Naive thymus-derived CD4-positive, alpha-beta T cell (primary cell): ENCODE measurements around the gene SORL1. TPM values are rescaled to one million over a fixed set of nuclear protein-coding genes. Genes with fewer than 3 reads are reported as not detected.
"Not testable (repeated sequence)": the region's sequence is repeated elsewhere in the genome, so short reads cannot be mapped to it uniquely, and the experiment has no call there.

Experiments
- ATAC-seq: fragments of 150-1000 bp; cut with Tn5 transposase; 2 replicates; pipeline ENCODE4 v1.10.0; 2021; ENCODE audit warnings: mild to moderate bottlenecking, moderate library complexity
- CTCF ChIA-PET: fragments of 350-600 bp; sonication (Branson Sonifier 250); formaldehyde crosslinking; loops from one replicate; lab custom pipeline; 2021; ENCODE audit warnings: antibody characterized with exemption; lab: Charles Lee
- POLR2A ChIA-PET: fragments of 350-600 bp; sonication (Branson Sonifier 250); formaldehyde crosslinking; loops from one replicate; lab custom pipeline; 2021; ENCODE audit warnings: antibody characterized with exemption, inconsistent platforms; lab: Charles Lee
- DNase-seq, 9 donors: peaks; one replicate each; pipeline versions ENCODE4 v3.0.0 to v3.0.0-alpha.2; 2020 to 2022; ENCODE audit warnings: mixed read lengths in 1 of 9
- H3K27ac ChIP-seq: one replicate; pipeline ENCODE4 v1.7.0; 2013; ENCODE audit warnings: mild to moderate bottlenecking, low read depth, low read length, moderate library complexity
- H3K27me3 ChIP-seq, 2 donors: one replicate each; pipeline ENCODE4 v1.7.0; 2013; ENCODE audit warnings: low read length in 2 of 2, mild to moderate bottlenecking in 2 of 2, moderate library complexity in 2 of 2; ENCODE audit not compliant: control insufficient read depth in 2 of 2, insufficient read depth in 2 of 2
- H3K36me3 ChIP-seq, 3 experiments: 1 replicate in 2 of 3; 2 replicates in 1 of 3; pipeline ENCODE4 v1.7.0; 2013; ENCODE audit warnings: low read length in 3 of 3, mild to moderate bottlenecking in 3 of 3, moderate library complexity in 1 of 3; ENCODE audit not compliant: insufficient read depth in 3 of 3, control insufficient read depth in 2 of 3
- H3K4me1 ChIP-seq, 2 donors: one replicate each; pipeline ENCODE4 v1.7.0; 2013; ENCODE audit warnings: low read length in 2 of 2, mild to moderate bottlenecking in 2 of 2, moderate library complexity in 1 of 2; ENCODE audit not compliant: control insufficient read depth in 2 of 2, insufficient read depth in 2 of 2
- H3K4me3 ChIP-seq: 2 replicates; pipeline ENCODE4 v1.7.0; 2013; ENCODE audit warnings: mild to moderate bottlenecking, low read length
- H3K9me3 ChIP-seq, 3 experiments: 1 replicate in 2 of 3; 2 replicates in 1 of 3; pipeline ENCODE4 v1.7.0; 2013; ENCODE audit warnings: low read length in 3 of 3; ENCODE audit not compliant: control insufficient read depth in 2 of 3
- H3K27ac Mint-ChIP-seq, 9 donors: one replicate each; pipeline ENCODE4 v1.8.0; 2020 to 2022; ENCODE audit warnings: mixed read lengths in 9 of 9, mild to moderate bottlenecking in 8 of 9, moderate library complexity in 5 of 9, inconsistent platforms in 2 of 9
- H3K27me3 Mint-ChIP-seq, 5 donors: one replicate each; pipeline ENCODE4 v1.8.0; 2021 to 2022; ENCODE audit warnings: mixed read lengths in 5 of 5, mild to moderate bottlenecking in 1 of 5
- H3K36me3 Mint-ChIP-seq, 5 donors: one replicate each; pipeline ENCODE4 v1.8.0; 2020 to 2022; ENCODE audit warnings: mixed read lengths in 5 of 5, mild to moderate bottlenecking in 3 of 5, inconsistent platforms in 1 of 5
- H3K4me1 Mint-ChIP-seq, 7 donors: one replicate each; pipeline ENCODE4 v1.8.0; 2020 to 2022; ENCODE audit warnings: mixed read lengths in 7 of 7, mild to moderate bottlenecking in 3 of 7, inconsistent platforms in 1 of 7
- H3K4me3 Mint-ChIP-seq, 10 donors: one replicate each; pipeline ENCODE4 v1.8.0; 2020 to 2022; ENCODE audit warnings: mild to moderate bottlenecking in 10 of 10, mixed read lengths in 10 of 10, moderate library complexity in 6 of 10, inconsistent platforms in 2 of 10
- H3K9me3 Mint-ChIP-seq, 11 donors: one replicate each; pipeline ENCODE4 v1.8.0; 2020 to 2022; ENCODE audit warnings: mixed read lengths in 11 of 11, mild to moderate bottlenecking in 4 of 11, inconsistent platforms in 1 of 11, moderate library complexity in 1 of 11
- intact Hi-C, 2 donors: fragments of 100-400 bp; cut with micrococcal nuclease; formaldehyde crosslinking; loops; one replicate each; pipeline ENCODE4 v1.15.1; 2023
- polyA plus RNA-seq, 2 donors: library from polyadenylated mRNA; unstranded; fragments of 300-500 nt; fragmentation: Illumina TruSeq; gene quantifications; one replicate each; pipeline ENCODE4 v1.2.3, GENCODE V29; 2021
- total RNA-seq, 6 experiments: library from RNA in 5 of 6; stranded (reverse) in 5 of 6; gene quantifications; 1 replicate in 5 of 6; 2 replicates in 1 of 6; pipeline ENCODE4 v1.2.3 and lab custom pipeline; 2021 to 2026

SORL1 gene
- total and polyA plus RNA-seq, 7 experiments from 2014 or later = 165 to 555 (median 321) TPM

DNA sequence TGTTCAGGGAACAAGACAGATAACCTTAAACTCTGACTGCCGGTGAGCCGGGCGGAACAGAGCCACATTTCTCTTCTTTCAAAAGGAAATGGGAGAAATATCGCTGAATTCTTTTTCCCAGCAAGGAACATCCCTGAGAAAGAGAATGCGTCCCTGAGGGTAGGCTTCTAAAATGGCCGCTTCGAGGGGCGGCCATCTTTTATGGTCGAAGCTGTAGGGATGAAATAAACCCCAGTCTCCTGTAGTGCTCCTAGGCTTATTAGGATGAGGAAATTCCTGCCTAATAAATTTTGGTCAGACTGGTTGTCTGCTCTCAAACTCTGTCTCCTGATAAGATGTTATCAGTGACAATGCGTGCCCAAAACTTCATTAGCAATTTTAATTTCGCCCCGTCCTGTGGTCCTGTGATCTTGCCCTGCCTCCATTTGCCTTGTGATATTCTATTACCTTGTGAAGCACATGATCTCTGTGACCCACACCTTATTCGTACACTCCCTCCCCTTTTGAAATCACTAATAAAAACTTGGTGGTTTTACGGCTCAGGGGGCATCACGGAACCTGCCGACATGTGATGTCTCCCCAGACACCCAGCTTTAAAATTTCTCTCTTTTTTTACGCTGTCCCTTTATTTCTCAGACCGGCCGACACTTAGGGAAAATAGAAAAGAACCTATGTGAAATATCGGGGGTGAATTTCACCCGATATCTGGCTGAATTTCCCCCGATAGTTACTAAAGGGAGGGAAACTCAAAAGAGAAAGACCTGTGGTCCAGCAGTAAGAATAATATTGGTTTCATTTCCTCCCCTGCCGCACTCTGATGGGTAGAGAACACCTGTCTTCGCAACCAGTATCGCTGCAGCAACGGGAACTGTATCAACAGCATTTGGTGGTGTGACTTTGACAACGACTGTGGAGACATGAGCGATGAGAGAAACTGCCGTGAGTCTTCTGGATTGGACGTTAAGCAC lies 117.5 kb downstream of the SORL1 start:
- peaks cover 12 to 79% (median 29%) of the 10 kb centered on the region in 3 experiments for H3K36me3 ChIP-seq
- H3K27me3 Mint-ChIP-seq, DNase-seq, H3K9me3 ChIP-seq, H3K4me1 ChIP-seq, H3K27ac ChIP-seq, POLR2A ChIA-PET, H3K4me3 ChIP-seq, H3K9me3 Mint-ChIP-seq, H3K27me3 ChIP-seq, H3K4me1 Mint-ChIP-seq, CTCF ChIA-PET, intact Hi-C loops, H3K4me3 Mint-ChIP-seq: not testable (repeated sequence)
- Mint-ChIP-seq H3K36me3 (peaks cover 20 to 73% (median 45%) of the 10 kb centered on the region in 5 donors), H3K27ac (peak overlapping the region in 4 of 9 donors; percentile 16 to 88 (median 42))
- ATAC-seq = peak; percentile 38

DNA sequence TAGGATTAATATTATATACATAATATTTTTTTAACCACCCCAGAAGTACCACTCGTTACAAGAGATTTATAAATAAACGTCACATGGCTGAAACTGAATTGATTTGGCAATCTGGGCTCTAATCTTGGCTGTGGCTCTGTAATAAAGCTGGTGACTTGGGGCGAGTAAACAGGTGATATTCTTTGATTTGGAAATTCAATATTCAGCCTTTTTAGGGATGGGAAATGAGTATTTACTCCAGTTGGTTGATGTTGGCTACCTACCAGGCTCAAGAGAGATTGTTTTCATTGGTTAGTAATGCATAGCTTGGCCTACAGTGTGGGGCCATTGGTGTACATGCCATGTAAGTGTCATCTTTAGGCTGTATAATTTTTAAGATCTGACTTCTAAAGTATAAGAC lies 118.3 kb downstream of the SORL1 start:
- no peaks in the 10 kb centered on the region for H3K27me3 ChIP-seq
- Mint-ChIP-seq H3K27me3 (no peaks in the 10 kb centered on the region), H3K4me3 (no peak overlapping the region), H3K4me1 (peaks cover 0 to 9% (median 3%) of the 10 kb centered on the region in 7 donors), H3K9me3 (peaks cover 0 to 3% (median 0%) of the 10 kb centered on the region in 11 donors), H3K27ac (peak overlapping the region in 3 of 9 donors; percentile 12 to 88 (median 50)), H3K36me3 (peaks cover 20 to 76% (median 47%) of the 10 kb centered on the region in 5 donors)
- no peaks in the 10 kb centered on the region for H3K9me3 ChIP-seq
- H3K4me3 ChIP-seq = no peak overlapping the region
- no peaks in the 10 kb centered on the region for H3K4me1 ChIP-seq
- H3K36me3 ChIP-seq = peaks cover 16 to 79% (median 37%) of the 10 kb centered on the region in 3 experiments
- no peak overlapping the region for H3K27ac ChIP-seq
- no peak for ATAC-seq
- ChIA-PET CTCF (no interaction called here), POLR2A (interaction anchor here (1.1 to 1.3 kb wide), 2 partner anchors 14 to 118 kb away, joined by 3 read pairs; partner anchors contain the start of gene SORL1)
- DNase-seq = no peak
- intact Hi-C loops = no loop called here

DNA sequence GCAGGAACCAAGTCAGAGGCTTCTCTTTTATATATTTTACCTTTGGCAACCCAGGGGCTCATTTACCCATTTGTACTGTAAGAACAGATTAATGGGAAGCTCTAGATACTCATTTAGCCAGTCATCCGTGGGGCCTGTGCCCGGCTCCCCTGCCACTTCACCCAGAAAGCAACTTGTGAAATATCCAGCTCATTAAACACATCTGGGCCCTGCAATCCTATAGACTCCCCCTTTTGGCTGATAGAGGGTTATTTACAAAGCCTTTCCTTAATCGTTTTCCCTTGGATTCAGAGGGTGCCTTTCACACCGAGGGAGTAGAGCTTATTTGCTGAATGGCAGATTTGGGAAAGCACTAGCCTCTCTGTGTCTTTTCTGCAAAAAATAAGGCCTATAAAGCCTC lies 119.4 kb downstream of the SORL1 start:
- intact Hi-C loops = no loop called here
- Histone ChIP-seq H3K9me3 (no peaks in the 10 kb centered on the region), H3K27ac (no peak overlapping the region), H3K36me3 (peaks cover 17 to 80% (median 46%) of the 10 kb centered on the region in 3 experiments), H3K27me3 (no peaks in the 10 kb centered on the region), H3K4me3 (no peak overlapping the region), H3K4me1 (no peaks in the 10 kb centered on the region)
- ATAC-seq (no peak), DNase-seq (no peak)
- Mint-ChIP-seq H3K9me3 (peaks cover 0 to 3% (median 0%) of the 10 kb centered on the region in 11 donors), H3K4me3 (no peak overlapping the region), H3K27me3 (no peaks in the 10 kb centered on the region), H3K36me3 (peaks cover 25 to 84% (median 57%) of the 10 kb centered on the region in 5 donors), H3K4me1 (peaks cover 0 to 9% (median 5%) of the 10 kb centered on the region in 7 donors), H3K27ac (peak overlapping the region in 6 of 9 donors; percentile 47 to 88 (median 62))
- ChIA-PET CTCF (interaction anchor here (0.6 kb wide), 1 partner anchor 177 kb away, joined by 7 read pairs; no protein-coding TSS in a partner anchor), POLR2A (interaction anchor here (1.1 to 1.3 kb wide), 2 partner anchors 13 to 119 kb away, joined by 3 read pairs; partner anchors contain the start of gene SORL1)

DNA sequence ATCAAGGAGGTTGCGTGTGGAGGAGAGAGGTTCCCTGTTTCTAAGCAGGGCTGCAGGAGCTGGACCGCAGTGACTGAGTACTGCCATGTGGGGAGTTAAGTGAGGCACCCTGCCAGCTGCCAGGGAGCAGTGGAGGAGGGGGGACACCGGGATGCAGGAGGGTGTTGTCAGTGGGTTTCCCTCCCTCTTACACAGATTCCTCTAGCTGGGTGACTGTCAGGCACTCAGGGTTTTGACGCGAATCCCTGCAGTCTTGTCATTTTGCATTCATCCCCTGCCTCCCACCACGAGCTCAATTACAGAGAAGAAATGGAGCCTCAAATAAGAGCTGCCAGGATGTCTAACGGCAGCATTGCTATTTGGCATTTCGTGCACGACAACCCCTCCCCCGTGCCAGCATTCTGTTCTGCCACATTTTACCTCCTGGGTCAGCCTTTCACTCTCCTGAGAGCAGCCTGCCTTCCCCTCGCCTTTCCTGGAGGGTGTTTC lies 120.5 kb downstream of the SORL1 start:
- no peak overlapping the region for H3K4me3 Mint-ChIP-seq
- peaks cover 25 to 85% (median 59%) of the 10 kb centered on the region in 5 donors for H3K36me3 Mint-ChIP-seq
- peak overlapping the region in 8 of 9 donors; percentile 43 to 88 (median 59) for H3K27ac Mint-ChIP-seq
- peaks cover 28 to 80% (median 51%) of the 10 kb centered on the region in 3 experiments for H3K36me3 ChIP-seq
- peaks cover 0 to 12% (median 4%) of the 10 kb centered on the region in 7 donors for H3K4me1 Mint-ChIP-seq
- H3K27ac ChIP-seq = no peak overlapping the region
- no peak overlapping the region for H3K4me3 ChIP-seq
- DNase-seq (no peak), ATAC-seq (no peak)
- ChIA-PET POLR2A (interaction anchor here (0.5 kb wide), 1 partner anchor 241 kb away, joined by 3 read pairs; no protein-coding TSS in a partner anchor), CTCF (interaction anchor here (1.4 kb wide), 1 partner anchor 19 kb away, joined by 3 read pairs; no protein-coding TSS in a partner anchor)
- H3K27me3 Mint-ChIP-seq = no peaks in the 10 kb centered on the region
- intact Hi-C loops = no loop called here
- no peaks in the 10 kb centered on the region for H3K27me3 ChIP-seq
- H3K9me3 Mint-ChIP-seq = peaks cover 0 to 3% (median 0%) of the 10 kb centered on the region in 11 donors
- no peaks in the 10 kb centered on the region for H3K9me3 ChIP-seq
- no peaks in the 10 kb centered on the region for H3K4me1 ChIP-seq

GRCh38 chr11:121574801-121575200 lies 122.7 kb downstream of the SORL1 start:
- Mint-ChIP-seq H3K36me3 (peaks cover 40 to 93% (median 74%) of the 10 kb centered on the region in 5 donors), H3K4me3 (no peak overlapping the region), H3K27ac (peak overlapping the region in 2 of 9 donors; percentile 38 to 78), H3K4me1 (peaks cover 0 to 20% (median 4%) of the 10 kb centered on the region in 7 donors), H3K9me3 (peaks cover 0 to 4% (median under 1%) of the 10 kb centered on the region in 11 donors), H3K27me3 (no peaks in the 10 kb centered on the region)
- peak overlapping the region; percentile 2 for H3K27ac ChIP-seq
- no peaks in the 10 kb centered on the region for H3K27me3 ChIP-seq
- ChIA-PET CTCF (interaction anchor here (0.6 kb wide), 1 partner anchor 15 kb away, joined by 7 read pairs; no protein-coding TSS in a partner anchor), POLR2A (interaction anchor here (0.6 kb wide), 1 partner anchor 317 kb away, joined by 3 read pairs; no protein-coding TSS in a partner anchor)
- no peak for ATAC-seq
- H3K4me1 ChIP-seq = no peaks in the 10 kb centered on the region
- no peak for DNase-seq
- H3K9me3 ChIP-seq = no peaks in the 10 kb centered on the region
- H3K36me3 ChIP-seq = peaks cover 29 to 94% (median 62%) of the 10 kb centered on the region in 3 experiments
- intact Hi-C loops = no loop called here
- H3K4me3 ChIP-seq = no peak overlapping the region

GRCh38 chr11:121575250-121575962 lies 123.3 kb downstream of the SORL1 start:
- Mint-ChIP-seq H3K4me3 (no peak overlapping the region), H3K4me1 (peaks cover 0 to 24% (median 6%) of the 10 kb centered on the region in 7 donors), H3K27me3 (no peaks in the 10 kb centered on the region), H3K9me3 (peaks cover 0 to 10% (median 5%) of the 10 kb centered on the region in 11 donors), H3K36me3 (peaks cover 45 to 93% (median 75%) of the 10 kb centered on the region in 5 donors), H3K27ac (peak overlapping the region in 8 of 9 donors; percentile 38 to 91 (median 64))
- intact Hi-C loops = no loop called here
- ATAC-seq = peak; percentile 91
- ChIA-PET CTCF (interaction anchor here (0.6 to 1.0 kb wide), 2 partner anchors 16 to 261 kb away, joined by 4 to 5 read pairs; no protein-coding TSS in a partner anchor), POLR2A (no interaction called here)
- no peak for DNase-seq
- Histone ChIP-seq H3K9me3 (no peaks in the 10 kb centered on the region), H3K4me3 (no peak overlapping the region), H3K4me1 (no peaks in the 10 kb centered on the region), H3K36me3 (peaks cover 29 to 99% (median 59%) of the 10 kb centered on the region in 3 experiments), H3K27ac (no peak overlapping the region), H3K27me3 (no peaks in the 10 kb centered on the region)
